SH-SY5Y (cell line): ENCODE data around the gene NXPH1.

ENCODE experiments used
- GATA2 ChIP-seq: IDR thresholded peaks from 2 replicates; pipeline ENCODE4 v1.6.1; 2011; ENCODE audit warnings: mild to moderate bottlenecking, low read depth, low read length
- GATA3 ChIP-seq: IDR thresholded peaks from 2 replicates; pipeline ENCODE4 v1.6.1; 2011; ENCODE audit warnings: low read depth, mild to moderate bottlenecking, low read length, moderate library complexity

The NXPH1 gene

GRCh38 chr7:8509621-8510020 lies 76.2 kb downstream of the NXPH1 start:
- TF ChIP-seq GATA3 (no peak), GATA2 (no peak)

GRCh38 chr7:8511855-8512254 lies 78.4 kb downstream of the NXPH1 start:
- TF ChIP-seq GATA3, result no peak
- TF ChIP-seq GATA2, result peak; percentile 76

- TF ChIP-seq GATA2 (no peak), GATA3 (no peak)
Observed at GRCh38 chr7:8514781-8515519, 81.5 kb downstream of the NXPH1 start.

GRCh38 chr7:8515640-8516185 lies 82.3 kb downstream of the NXPH1 start:
- TF ChIP-seq GATA3 (peak; percentile 29; the same call in 1 of the 2 replicates), GATA2 (peak; percentile 35; the same call in 1 of the 2 replicates)

GRCh38 chr7:8516976-8517375 lies 83.6 kb downstream of the NXPH1 start:
- TF ChIP-seq GATA2 (no peak), GATA3 (no peak)

- TF ChIP-seq GATA2 (no peak), GATA3 (no peak)
Observed at GRCh38 chr7:8528311-8528710, 94.9 kb downstream of the NXPH1 start.

GRCh38 chr7:8531991-8532515 lies 98.6 kb downstream of the NXPH1 start:
- TF ChIP-seq GATA2 (peak; percentile 73), GATA3 (peak; percentile 69)

GRCh38 chr7:8536431-8536830 lies 103.0 kb downstream of the NXPH1 start:
- TF ChIP-seq GATA3, result no peak

- TF ChIP-seq GATA3, result no peak
Observed at GRCh38 chr7:8549046-8549445, 115.6 kb downstream of the NXPH1 start.

GRCh38 chr7:8560501-8560900 lies 127.1 kb downstream of the NXPH1 start:
- no peak for TF ChIP-seq GATA3
- TF ChIP-seq GATA2, result no peak

- TF ChIP-seq GATA2 (no peak), GATA3 (no peak)
Observed at GRCh38 chr7:8561449-8561848, 128.0 kb downstream of the NXPH1 start.

- TF ChIP-seq GATA3 (no peak), GATA2 (no peak)
Observed at GRCh38 chr7:8564281-8564680, 130.9 kb downstream of the NXPH1 start.

- TF ChIP-seq GATA2 (no peak), GATA3 (no peak)
Observed at GRCh38 chr7:8566016-8566415, 132.6 kb downstream of the NXPH1 start.

- no peak for TF ChIP-seq GATA3
- TF ChIP-seq GATA2, result no peak
Observed at GRCh38 chr7:8567626-8568025, 134.2 kb downstream of the NXPH1 start.

GRCh38 chr7:8579661-8580194 lies 146.3 kb downstream of the NXPH1 start:
- TF ChIP-seq GATA2 (no peak), GATA3 (no peak)
